GM12878 (cell line): ENCODE data around the gene DNAH2.

Experiments
- MTA3 ChIP-seq: IDR thresholded peaks from 2 replicates; pipeline ENCODE4 v1.6.1; 2012; ENCODE audit warnings: low read length, inconsistent platforms, borderline replicate concordance
- NRF1 ChIP-seq: conservative IDR thresholded peaks from 2 replicates; pipeline ENCODE4 v1.6.1; 2011; ENCODE audit warnings: mild to moderate bottlenecking, low read depth, low read length, improper control_type of control experiment
- SP1 ChIP-seq: IDR thresholded peaks from one replicate; pipeline ENCODE4 v1.6.1; 2011; ENCODE audit warnings: low read depth, low read length
- TAF1 ChIP-seq: IDR thresholded peaks from 2 replicates; pipeline ENCODE4 v1.6.1; 2011; ENCODE audit warnings: mild to moderate bottlenecking, low read depth, low read length, borderline replicate concordance
- ZNF274 ChIP-seq: IDR thresholded peaks from one replicate; pipeline ENCODE4 v1.8.0; 2011; ENCODE audit not compliant: insufficient read length, insufficient read depth
- TF ChIP-seq, protein P1 (sequence below): IDR thresholded peaks from 2 replicates; pipeline ENCODE4 v1.6.1; 2011; ENCODE audit warnings: low read depth, mild to moderate bottlenecking, low read length, moderate library complexity, borderline replicate concordance; ENCODE audit errors: extremely low read depth
- TF ChIP-seq, protein P2 (sequence below), 3 experiments: IDR thresholded peaks in 2 of 3; conservative IDR thresholded peaks in 1 of 3; 2 replicates each; pipeline ENCODE4 v1.5.1; 2011; ENCODE audit warnings: low read depth in 3 of 3, low read length in 3 of 3, mild to moderate bottlenecking in 3 of 3, control low read depth in 2 of 3, moderate library complexity in 2 of 3, inconsistent platforms in 1 of 3, mixed read lengths in 1 of 3; ENCODE audit not compliant: control insufficient read depth in 2 of 3, insufficient read depth in 1 of 3; ENCODE audit errors: extremely low read depth in 1 of 3
- TF ChIP-seq, protein P3 (sequence below): IDR thresholded peaks from 2 replicates; pipeline ENCODE4 v1.6.1; 2012; ENCODE audit warnings: low read depth, low read length, improper control_type of control experiment
- TF ChIP-seq, protein P4 (sequence below): fragments of 450-650 bp; IDR thresholded peaks from 2 replicates; pipeline ENCODE4 v1.6.1; 2014; ENCODE audit warnings: mild to moderate bottlenecking

DNA sequence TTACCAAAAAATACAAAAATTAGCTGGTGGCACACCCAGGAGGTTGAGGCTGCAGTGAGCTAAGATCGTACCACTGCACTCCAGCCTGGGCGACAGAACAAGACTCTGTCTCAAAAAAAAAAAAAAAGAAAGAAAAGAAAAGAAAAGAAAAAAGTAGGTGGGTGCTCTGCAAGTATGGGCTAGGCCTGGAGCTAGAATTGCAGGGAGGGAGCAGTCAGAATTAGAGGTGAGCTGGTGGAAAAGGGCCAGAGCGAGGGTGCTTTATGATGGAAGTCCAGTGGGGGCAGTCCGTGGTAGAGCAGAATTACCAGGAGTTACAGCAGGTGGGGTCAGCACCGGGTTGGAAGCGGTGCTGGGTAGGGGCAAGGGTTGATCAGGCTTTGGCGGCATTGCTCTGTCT is 59.5 kb downstream of the DNAH2 start:
- TF ChIP-seq TAF1 (no peak), NRF1 (no peak), SP1 (no peak), MTA3 (no peak), ZNF274 (no peak)
- TF ChIP-seq, protein P1, sequence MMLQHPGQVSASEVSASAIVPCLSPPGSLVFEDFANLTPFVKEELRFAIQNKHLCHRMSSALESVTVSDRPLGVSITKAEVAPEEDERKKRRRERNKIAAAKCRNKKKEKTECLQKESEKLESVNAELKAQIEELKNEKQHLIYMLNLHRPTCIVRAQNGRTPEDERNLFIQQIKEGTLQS = no peak
- TF ChIP-seq, protein P2, sequence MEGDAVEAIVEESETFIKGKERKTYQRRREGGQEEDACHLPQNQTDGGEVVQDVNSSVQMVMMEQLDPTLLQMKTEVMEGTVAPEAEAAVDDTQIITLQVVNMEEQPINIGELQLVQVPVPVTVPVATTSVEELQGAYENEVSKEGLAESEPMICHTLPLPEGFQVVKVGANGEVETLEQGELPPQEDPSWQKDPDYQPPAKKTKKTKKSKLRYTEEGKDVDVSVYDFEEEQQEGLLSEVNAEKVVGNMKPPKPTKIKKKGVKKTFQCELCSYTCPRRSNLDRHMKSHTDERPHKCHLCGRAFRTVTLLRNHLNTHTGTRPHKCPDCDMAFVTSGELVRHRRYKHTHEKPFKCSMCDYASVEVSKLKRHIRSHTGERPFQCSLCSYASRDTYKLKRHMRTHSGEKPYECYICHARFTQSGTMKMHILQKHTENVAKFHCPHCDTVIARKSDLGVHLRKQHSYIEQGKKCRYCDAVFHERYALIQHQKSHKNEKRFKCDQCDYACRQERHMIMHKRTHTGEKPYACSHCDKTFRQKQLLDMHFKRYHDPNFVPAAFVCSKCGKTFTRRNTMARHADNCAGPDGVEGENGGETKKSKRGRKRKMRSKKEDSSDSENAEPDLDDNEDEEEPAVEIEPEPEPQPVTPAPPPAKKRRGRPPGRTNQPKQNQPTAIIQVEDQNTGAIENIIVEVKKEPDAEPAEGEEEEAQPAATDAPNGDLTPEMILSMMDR (IDR thresholded peaks at IDR 0.05 in 2 of 3, conservative IDR thresholded peaks at IDR 0.05 in 1 of 3; ENCODE audit: control insufficient read depth in 2 of 3, extremely low read depth in 1 of 3, insufficient read depth in 1 of 3, low read depth in 3 of 3, low read length in 3 of 3) = no peak
- TF ChIP-seq, protein P3, sequence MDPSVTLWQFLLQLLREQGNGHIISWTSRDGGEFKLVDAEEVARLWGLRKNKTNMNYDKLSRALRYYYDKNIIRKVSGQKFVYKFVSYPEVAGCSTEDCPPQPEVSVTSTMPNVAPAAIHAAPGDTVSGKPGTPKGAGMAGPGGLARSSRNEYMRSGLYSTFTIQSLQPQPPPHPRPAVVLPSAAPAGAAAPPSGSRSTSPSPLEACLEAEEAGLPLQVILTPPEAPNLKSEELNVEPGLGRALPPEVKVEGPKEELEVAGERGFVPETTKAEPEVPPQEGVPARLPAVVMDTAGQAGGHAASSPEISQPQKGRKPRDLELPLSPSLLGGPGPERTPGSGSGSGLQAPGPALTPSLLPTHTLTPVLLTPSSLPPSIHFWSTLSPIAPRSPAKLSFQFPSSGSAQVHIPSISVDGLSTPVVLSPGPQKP = no peak
- TF ChIP-seq, protein P4, sequence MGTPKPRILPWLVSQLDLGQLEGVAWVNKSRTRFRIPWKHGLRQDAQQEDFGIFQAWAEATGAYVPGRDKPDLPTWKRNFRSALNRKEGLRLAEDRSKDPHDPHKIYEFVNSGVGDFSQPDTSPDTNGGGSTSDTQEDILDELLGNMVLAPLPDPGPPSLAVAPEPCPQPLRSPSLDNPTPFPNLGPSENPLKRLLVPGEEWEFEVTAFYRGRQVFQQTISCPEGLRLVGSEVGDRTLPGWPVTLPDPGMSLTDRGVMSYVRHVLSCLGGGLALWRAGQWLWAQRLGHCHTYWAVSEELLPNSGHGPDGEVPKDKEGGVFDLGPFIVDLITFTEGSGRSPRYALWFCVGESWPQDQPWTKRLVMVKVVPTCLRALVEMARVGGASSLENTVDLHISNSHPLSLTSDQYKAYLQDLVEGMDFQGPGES = no peak
